HG02798 (cell line): ENCODE data around the gene CSH2.

Source experiments
- ATAC-seq: cut with Tn5 transposase; IDR thresholded peaks from one replicate; pipeline ENCODE4 v1.9.1; 2021; ENCODE audit warnings: mild to moderate bottlenecking; ENCODE audit not compliant: unreplicated experiment, poor library complexity

Gene CSH2

GRCh38 chr17:63822537-63822936, 50.9 kb downstream of the CSH2 start:
- ATAC-seq: no peak
